HG02759 (cell line): ENCODE data around the gene TPSAB1.
"Not testable (repeated sequence)": the region's sequence is repeated elsewhere in the genome, so short reads cannot be mapped to it uniquely, and the experiment has no call there.

Experiments
- ATAC-seq: cut with Tn5 transposase; IDR thresholded peaks from one replicate; pipeline ENCODE4 v1.9.1; 2021; ENCODE audit warnings: mild to moderate bottlenecking, moderate library complexity; ENCODE audit not compliant: unreplicated experiment

Gene TPSAB1

DNA sequence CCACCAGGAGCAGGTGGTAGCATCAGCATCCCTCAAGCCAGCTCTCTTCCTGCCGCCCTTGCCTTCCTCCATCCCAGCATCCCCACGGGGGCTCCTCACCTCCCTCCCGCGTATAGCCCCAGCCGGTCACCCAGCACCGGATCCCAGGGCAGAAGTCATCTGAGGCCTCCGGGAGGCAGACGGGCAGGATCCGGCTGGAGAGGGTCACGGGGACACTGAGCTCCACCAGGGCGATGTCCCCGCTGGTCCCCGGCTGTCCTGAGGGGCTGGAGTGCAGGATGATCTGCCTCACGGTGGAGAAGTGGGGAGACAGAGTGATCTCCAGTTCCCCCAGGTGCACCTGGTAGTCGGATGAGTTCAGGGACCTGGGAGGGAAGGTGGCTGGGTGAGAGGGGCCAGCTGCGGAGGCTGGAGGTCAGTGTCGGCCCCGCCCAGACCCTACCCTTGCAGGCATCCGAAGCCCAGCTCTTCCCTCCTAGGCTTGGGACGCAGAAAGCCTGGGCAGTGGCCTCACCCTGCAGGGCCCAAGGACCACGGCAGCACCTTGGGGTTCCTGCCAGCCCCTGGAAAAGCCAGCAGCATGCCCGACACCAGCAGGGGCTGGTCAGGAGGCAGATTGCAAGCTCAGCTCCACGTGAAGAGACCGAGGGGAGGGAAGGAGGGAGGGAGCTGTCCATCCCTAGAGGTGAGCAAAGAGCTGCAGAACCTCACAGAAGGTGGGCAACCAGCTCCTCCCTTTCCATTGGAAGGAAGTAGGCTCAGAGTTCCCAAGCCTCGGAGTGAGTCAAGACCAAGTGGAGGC lies 17.8 kb upstream of the TPSAB1 start:
- ATAC-seq: no peak

DNA sequence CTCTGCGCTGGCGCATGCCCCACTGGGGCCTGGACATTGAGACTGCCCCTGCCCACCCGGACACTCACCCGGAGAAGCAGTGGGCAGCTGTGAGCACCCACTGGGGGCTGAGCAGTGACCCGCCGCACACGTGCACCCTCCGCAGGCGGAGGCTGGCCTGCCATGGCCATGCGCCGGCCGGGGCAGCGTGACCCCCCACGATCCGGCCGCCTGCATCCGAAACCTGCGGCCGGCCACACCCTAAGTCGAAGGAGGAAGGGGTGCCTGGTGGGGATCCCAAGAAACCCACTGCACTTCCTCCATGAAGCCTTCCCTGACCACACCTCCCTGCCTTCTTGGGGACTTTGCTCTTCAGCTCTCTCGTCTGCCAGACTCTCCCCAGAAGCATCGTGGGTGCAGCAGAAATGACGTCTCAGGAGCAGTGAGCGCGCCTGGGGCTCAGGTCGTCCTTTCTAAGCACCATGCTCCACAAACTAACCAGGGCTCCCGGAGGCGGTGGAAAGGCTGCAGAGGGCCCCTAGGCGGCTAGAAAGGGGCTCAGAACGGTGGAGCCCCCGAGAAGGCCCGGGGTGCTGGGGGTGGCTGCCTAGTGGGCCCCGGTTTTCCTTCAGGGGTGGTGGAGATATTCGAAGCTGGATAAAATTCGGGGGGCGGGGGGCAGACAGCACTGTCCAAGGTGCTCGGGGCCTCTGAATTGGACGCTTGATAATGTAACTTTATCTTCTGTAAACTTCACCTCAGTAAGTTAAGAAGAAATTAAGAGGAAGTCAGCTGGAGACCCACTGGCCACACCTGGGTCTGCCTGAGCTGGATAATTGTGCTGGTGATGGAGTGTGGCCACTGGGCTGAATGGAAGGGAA lies 16.9 kb upstream of the TPSAB1 start:
- ATAC-seq: no peak

DNA sequence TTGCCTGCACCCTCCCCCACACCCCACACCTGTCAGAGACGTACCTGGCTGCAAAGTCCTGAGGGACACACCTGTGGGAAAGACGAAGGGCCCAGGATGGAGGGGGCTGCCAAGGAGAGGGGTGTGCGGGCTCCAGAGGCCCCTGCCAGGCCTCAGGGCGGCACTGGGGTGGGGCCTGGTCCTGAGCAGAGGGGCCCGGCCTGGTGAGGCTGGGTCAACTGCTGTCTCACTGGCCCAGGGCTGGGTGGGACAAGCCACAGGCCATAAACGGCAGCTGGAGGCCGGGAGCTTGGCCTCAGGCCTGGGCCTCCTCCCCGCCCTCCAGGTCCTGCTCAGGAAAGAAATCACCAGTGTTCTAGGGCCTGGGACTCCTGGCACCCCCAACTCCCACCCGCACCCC lies 15.9 kb upstream of the TPSAB1 start:
- no peak for ATAC-seq

DNA sequence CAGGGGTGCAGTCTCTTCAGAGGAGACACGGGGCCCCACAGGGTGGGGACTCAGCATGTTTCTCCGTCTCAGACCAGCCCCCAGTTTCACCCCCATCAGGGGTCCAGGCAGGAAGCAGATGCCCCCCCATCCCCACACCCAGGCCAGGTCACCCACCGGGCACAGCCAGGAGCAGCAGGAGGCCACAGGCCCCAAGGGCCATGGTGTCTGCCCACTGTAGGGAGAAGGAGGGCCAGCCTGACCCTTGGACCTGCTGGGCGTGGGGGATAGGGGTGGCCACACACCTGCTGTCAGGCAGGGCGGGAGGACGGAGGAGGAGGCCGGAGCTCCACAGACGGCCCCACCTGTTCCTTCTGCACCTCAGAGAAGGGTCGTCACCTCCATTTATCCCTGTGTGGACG lies 15.5 kb upstream of the TPSAB1 start, which contains the start of gene TPSG1:
Gene TPSG1, minus strand, starts transcription at position 218 of the 401 bp plus-strand sequence. Its CDS starts 16 bp downstream, at position 202.
- ATAC-seq: no peak

DNA sequence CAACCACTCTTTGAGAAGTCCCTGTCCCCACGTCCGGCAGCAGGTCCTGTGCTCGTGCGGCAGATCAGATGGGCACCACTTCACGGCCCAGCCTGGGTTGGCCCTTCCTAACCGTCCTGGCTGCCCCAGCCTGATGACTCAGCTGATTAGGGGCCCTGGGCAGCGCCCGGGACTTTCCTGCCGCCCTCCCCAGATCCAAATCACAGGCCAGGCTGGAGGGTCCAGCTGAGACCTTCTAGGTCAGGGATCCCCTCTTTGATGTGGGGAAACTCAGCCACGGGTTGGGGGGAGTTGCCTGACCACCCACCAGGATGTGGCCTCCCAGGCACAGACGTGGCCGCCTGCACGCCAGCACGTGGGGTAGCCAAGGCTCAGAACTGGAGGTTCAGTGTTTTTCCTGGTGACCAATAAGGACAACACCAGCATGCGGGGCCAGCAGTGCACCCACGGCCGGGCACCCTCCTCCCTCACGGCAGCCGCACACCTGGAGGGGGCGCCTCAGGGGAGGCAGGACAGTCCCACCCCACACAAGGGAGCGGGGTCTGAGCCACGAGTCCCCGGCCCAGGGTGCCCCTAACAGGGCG lies 14.7 kb upstream of the TPSAB1 start:
- ATAC-seq: not testable (repeated sequence)

DNA sequence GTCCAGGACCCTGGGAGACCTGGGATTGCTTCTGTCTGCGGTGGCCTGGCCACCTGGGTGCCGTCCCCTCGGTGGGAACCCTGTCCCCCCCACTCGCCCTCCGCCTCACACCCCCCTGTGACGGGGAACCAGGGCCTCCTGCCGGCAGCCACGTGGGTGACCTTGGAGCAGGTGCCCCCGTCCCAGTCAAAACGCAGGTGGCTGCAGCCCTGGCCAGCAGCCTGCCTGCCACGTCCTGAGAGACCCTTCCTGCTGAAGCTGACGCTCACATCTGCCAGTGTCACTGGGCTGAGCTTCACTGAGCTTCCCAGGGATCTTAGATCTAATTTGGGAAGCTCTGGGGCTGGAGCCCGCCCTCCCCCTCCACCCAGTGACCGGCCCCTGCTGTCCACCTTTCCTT lies 13.8 kb upstream of the TPSAB1 start:
- not testable (repeated sequence) for ATAC-seq

DNA sequence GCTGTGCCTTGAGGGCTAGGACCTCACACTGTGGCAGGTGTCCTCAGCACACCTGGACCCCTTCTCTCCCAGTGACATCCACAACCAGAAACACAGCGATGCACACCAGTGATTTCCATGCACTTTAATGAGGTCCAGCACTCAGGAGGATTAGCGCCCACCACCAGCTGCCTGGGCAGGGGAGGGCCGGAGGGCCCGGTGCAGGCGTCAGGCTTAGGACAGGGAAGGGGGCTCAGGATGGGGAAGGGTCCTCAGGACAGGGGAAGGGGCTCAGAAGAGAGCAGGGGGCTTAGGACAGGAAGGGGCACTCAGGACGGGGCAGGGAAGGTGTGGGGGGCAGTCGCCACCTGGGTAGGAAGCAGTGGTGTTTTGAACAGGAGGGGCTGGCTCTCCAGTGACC lies 12.3 kb upstream of the TPSAB1 start:
- ATAC-seq: not testable (repeated sequence)

DNA sequence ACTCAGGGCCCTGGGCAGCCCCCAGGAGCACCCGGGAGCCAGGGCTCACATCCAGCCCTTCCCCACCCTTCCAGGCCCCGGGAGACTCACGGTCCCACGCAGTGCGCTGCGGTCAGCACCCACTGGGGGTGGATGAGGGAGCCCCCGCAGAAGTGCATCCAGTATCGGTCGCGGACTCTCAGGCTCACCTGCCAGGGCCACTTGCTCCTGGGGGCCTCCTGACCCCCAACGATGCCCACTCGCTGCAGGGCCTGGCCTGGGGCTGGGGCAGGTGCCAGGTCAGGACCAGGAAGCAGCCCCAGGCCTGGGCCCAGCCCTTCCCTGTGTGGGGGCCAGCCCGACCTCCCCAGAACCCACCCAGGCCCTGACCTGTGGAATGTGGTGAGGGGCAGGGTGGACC lies 11.0 kb upstream of the TPSAB1 start:
- ATAC-seq: not testable (repeated sequence)

DNA sequence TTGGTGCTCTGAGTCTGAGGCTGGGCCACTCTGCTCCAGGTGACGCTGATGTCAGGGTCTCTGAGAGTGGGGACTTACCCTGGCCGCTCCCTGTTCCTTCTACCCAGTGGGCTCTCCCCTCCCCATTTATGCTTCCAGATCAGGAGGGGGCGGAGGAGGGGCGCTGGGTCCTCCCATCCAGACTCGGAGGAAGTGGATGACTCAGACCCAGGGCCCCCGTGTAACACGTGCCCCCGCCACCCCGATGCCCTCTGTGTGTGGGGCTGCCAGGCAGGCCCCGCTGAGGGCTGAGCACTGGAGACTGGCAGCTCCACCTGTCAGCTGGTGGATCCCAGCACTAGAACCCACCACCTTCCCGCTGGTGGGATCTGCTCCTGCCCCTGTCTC lies 10.4 kb upstream of the TPSAB1 start, which contains the start of gene TPSB2:
Gene TPSB2, minus strand, starts transcription at position 101 of the 387 bp plus-strand sequence. CDS start 233 bp downstream, outside the sequence.
- ATAC-seq: not testable (repeated sequence)

DNA sequence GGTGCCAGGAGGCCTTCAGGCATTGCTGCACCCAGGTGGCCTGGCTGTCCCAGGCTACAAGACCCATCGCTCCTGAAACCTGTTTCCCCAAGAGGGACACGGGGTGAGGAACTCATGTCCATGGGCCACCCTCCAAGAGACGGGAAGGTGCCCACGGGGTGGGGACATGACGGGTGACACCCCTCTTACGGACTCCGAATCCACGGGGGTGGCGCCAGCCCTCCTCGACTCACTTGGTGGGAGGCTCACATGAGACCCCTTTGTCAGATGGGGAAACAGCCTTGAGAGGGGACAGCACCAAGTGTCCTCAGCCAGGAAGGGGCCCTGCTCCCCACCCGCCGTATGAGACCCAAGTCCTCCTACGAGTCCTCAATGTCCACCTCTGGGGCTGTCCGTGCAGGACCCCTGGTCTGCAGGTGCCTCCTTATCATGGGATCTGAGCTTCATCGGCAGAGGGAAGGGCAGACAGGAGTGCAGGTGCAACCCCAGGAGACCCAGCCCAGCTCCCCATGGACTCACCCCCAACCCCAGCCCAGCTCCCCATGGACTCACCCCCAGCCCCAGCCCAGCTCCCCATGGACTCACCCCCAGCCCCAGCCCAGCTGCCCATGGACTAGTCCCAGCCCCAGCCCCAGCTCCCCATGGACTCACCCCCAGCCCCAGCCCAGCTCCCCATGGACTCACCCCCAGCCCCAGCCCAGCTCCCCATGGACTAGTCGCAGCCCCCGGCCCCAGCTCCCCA lies 9.9 kb upstream of the TPSAB1 start:
- ATAC-seq: not testable (repeated sequence)

DNA sequence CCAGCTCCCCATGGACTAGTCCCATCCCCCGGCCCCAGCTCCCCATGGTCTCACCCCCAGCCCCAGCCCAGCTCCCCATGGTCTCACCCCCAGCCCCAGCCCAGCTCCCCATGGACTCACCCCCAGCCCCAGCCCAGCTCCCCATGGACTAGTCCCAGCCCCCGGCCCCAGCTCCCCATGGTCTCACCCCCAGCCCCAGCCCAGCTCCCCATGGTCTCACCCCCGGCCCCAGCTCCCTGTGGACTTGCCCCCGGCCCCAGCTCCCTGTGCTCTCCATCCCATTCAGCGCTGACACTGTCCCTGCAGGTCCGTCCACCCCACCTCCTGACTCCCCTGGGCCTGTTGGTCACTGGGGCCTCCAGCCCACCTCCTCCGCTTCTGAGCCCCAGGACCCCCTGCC lies 9.2 kb upstream of the TPSAB1 start:
- ATAC-seq: not testable (repeated sequence)

DNA sequence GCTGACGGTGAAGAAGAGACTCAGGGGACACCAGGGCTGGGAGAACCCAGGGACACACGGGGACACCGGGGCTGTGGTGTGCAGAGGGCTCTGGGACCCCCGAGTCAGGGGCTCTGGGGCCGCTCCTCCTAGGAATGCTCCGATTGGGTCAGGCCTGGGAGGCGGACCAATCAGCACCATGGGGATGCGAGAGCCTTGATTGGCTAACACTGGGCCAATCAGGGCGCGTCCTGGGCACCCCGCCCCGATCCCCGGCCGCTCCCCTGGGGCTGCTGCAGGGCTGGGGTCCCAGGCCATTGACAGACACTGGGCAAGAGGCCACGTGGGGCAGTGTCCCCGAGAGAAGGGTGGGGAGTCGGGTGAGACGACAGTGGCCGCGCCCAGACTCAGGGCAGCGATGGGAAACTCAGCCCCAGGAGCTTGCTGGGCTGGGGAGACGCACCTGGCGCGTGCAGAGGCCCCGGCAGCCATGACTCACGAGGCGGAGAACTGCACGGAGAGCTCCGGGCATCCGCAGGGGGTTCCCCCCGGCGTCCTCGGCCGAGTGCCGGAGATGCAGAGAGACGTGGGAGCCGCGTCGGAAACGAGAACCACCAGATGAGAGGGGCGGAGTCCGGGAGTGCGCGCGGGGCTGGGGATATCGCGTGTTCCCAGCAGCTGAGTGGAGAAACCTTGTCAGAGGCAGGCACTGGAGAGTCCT lies 8.3 kb upstream of the TPSAB1 start:
- ATAC-seq: not testable (repeated sequence)

DNA sequence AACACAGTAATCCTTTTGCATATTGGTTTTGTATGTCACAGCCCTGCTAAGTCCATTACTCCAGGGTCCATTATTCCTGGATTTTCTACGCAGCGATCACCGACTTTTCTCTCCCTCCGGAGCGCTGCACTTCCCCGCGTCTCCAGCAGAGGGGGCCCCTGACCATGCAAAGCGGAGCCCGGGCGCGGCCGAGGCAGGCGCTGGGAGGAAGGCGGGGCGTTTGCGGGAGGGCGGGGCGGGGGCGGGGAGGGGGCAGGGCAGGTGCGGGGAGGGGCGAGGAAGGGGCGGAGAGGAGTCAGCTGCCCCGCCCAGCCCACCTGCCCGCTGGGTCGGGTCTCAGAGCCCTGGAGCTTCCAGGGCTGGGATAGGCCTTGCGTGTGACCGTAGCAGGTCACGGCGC lies 3.8 kb upstream of the TPSAB1 start:
- ATAC-seq: not testable (repeated sequence)

DNA sequence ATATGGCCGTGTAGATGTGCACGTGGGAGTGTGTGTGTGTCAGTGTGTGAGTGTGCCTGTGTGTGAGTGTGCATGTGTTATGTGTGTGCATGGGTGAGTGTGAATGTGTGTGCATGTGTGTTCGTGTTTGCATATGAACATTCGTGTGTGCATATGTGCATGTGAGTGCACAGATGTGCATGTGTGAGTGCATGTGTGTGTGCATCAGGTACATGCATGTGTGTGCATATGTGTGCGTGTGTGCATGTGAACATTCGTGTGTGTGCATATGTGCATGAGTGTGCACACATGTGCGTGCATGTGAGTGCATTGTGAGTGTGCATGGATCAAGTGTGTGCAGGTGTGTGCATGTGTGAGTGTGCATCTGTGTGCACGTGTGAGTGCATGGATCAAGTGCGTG lies 2.5 kb upstream of the TPSAB1 start:
- ATAC-seq: no peak

DNA sequence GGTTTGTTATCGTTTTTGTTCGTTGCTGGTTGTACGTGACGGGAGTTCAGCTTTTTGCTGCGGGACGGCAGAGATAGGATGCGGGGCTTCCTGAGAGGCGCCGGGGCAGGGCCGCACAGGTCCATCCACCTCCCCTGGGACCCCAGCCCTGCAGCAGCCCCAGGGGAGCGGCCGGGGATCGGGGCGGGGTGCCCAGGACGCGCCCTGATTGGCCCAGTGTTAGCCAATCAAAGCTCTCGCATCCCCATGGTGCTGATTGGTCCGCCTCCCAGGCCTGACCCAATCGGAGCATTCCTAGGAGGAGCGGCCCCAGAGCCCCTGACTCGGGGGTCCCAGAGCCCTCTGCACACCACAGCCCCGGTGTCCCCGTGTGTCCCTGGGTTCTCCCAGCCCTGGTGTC lies 1.6 kb upstream of the TPSAB1 start:
- ATAC-seq: not testable (repeated sequence)

DNA sequence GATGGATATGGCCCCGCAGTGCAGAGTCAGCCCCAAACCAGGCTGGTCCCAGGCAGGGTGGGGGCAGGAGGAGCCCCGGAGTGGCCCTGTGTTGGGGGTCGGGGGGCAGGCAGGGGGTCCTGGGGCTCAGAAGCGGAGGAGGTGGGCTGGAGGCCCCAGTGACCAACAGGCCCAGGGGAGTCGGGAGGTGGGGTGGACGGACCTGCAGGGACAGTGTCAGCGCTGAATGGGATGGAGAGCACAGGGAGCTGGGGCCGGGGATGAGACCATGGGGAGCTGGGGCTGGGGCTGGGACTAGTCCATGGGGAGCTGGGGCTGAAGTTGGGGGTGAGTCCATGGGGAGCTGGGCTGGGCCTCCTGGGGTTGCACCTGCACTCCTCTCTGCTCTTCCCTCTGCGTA lies 930 bp upstream of the TPSAB1 start:
- not testable (repeated sequence) for ATAC-seq

DNA sequence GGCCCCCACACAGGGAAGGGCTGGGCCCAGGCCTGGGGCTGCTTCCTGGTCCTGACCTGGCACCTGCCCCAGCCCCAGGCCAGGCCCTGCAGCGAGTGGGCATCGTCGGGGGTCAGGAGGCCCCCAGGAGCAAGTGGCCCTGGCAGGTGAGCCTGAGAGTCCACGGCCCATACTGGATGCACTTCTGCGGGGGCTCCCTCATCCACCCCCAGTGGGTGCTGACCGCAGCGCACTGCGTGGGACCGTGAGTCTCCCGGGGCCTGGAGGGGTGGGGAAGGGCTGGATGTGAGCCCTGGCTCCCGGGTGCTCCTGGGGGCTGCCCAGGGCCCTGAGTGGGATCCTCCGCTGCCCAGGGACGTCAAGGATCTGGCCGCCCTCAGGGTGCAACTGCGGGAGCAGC lies 576 bp downstream of the TPSAB1 start:
- not testable (repeated sequence) for ATAC-seq

DNA sequence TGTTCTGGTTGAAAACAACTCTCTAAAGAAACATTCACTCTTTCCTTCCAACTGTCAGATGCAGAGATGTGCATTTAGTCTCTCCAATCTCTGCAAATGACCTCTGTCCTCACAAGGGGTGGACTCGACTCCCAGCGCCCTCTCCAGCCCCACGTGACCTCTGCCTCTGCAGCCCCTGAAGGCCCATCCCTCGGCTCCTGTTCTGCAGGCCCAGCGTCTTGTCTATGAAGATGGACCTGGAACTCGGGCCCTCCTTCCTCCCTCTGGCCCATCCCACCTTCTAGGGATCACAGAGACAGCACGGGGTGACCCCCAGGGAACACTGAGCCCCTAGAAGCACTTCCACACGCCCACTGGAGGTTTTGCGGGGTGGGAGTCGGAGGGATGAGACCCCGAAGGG lies 2.9 kb downstream of the TPSAB1 start:
- ATAC-seq: not testable (repeated sequence)

DNA sequence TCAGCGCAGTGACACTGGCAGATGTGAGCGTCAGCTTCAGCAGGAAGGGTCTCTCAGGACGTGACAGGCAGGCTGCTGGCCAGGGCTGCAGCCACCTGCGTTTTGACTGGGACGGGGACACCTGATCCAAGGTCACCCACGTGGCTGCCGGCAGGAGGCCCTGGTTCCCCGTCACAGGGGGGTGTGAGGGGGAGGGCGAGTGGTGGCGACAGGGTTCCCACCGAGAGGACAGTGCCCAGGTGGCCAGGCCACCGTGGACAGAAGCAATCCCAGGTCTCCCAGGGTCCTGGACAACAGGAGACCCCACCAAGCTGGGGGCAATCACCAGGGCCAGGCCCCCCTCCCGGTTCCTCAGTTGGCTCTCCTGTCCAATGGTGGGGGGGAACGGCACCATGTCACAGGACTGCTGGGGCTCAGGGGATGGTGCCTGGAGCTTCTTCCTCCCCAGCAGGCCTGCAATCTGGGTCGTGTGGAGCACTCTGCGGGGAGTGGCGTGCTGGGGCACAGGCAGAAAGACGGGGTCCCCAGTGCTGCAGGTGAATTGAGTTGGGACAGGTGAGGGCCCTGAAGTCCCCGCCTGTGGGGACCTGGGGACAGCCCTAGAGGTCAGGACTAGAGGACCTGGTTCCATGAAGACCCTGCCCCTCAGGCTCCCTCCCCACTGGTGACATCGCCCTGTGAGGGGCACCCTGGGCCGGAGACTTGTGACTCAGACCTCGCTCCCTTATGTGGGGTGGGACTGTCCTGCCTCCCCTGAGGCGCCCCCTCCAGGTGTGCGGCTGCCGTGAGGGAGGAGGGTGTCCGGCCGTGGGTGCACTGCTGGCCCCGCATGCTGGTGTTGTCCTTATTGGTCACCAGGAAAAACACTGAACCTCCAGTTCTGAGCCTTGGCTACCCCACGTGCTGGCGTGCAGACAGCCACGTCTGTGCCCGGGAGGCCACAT lies 3.7 kb downstream of the TPSAB1 start:
- not testable (repeated sequence) for ATAC-seq
